Skeletal muscle tissue (tissue), 4 donors: ENCODE data around the gene SELENOP. TPM values are rescaled to one million over a fixed set of nuclear protein-coding genes. Genes with fewer than 3 reads are reported as not detected.

Source experiments
- H3K27ac ChIP-seq: one replicate; pipeline ENCODE4 v1.7.0; 2013; ENCODE audit warnings: mild to moderate bottlenecking, low read depth, low read length, inconsistent platforms
- H3K27me3 ChIP-seq, 3 donors: one replicate each; pipeline ENCODE4 v1.7.0; 2013; ENCODE audit warnings: low read length in 3 of 3; ENCODE audit not compliant: control insufficient read depth in 3 of 3, insufficient read depth in 3 of 3
- H3K36me3 ChIP-seq, 3 donors: one replicate each; pipeline ENCODE4 v1.7.0; 2013; ENCODE audit warnings: low read length in 3 of 3; ENCODE audit not compliant: control insufficient read depth in 3 of 3, insufficient read depth in 3 of 3
- H3K4me1 ChIP-seq, 3 donors: one replicate each; pipeline ENCODE4 v1.7.0; 2013; ENCODE audit warnings: low read length in 3 of 3, mild to moderate bottlenecking in 3 of 3; ENCODE audit not compliant: control insufficient read depth in 3 of 3, insufficient read depth in 3 of 3
- H3K4me3 ChIP-seq, 3 donors: one replicate each; pipeline ENCODE4 v1.7.0; 2013; ENCODE audit warnings: low read length in 3 of 3
- H3K9ac ChIP-seq, 3 donors: one replicate each; pipeline ENCODE4 v1.7.0; 2013; ENCODE audit warnings: low read length in 3 of 3, mild to moderate bottlenecking in 3 of 3, moderate library complexity in 2 of 3, low read depth in 1 of 3
- H3K9me3 ChIP-seq, 3 donors: one replicate each; pipeline ENCODE4 v1.7.0; 2013; ENCODE audit warnings: low read length in 3 of 3; ENCODE audit not compliant: control insufficient read depth in 3 of 3
- total RNA-seq: library from RNA; depleted of rRNA; stranded (reverse); fragments of >200 nt; gene quantifications from one replicate; pipeline ENCODE4 v1.2.3, GENCODE V29; 2014
- donor health status: Osteomylitis.

The SELENOP gene, protein sequence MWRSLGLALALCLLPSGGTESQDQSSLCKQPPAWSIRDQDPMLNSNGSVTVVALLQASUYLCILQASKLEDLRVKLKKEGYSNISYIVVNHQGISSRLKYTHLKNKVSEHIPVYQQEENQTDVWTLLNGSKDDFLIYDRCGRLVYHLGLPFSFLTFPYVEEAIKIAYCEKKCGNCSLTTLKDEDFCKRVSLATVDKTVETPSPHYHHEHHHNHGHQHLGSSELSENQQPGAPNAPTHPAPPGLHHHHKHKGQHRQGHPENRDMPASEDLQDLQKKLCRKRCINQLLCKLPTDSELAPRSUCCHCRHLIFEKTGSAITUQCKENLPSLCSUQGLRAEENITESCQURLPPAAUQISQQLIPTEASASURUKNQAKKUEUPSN
- 179 TPM for total RNA-seq

DNA sequence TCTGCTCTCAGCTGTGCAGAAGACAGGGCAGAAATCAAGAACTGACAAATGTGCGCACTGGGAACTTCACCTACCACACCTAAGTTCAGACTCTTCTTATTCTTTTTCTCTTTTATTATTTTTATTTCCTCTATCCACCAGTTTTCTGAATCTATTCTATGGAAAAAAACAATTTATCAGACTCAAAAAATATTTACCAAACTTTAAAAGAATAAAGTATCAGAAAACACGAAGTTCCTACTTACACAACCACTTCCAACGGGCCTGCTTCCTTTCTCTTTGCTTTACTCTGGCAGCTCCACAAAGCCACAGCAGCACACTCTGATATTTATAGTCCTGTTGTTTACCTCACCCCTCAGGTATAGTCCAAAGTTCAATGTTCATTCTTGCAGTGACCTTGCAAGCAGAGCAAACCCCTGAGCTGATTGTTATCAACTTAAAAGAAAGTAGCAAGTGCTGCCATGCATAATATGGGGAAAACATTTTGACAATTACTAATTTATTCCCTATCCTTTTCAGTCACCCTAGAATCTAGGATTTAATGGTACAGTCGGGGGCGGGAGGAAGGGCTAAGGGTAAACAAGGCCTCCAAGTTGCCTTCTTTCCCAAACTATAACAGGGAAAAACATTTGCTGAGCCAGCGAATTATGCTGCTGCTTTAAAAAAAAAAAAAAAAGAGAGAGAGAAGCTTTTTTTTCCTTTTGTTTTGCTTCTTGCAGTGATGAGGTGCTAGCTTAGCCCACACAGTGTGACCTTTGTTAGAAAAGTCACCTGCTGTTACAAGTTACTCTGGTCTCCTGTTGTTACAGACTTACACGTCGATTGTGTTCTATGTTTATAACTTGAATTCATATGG lies at the start of gene SELENOP:
TSS of gene SELENOP (minus strand) at position 302 of the 856 bp plus-strand sequence. CDS start 3,539 bp downstream, outside the sequence.
- H3K27ac ChIP-seq = peak within 1 kb of the TSS; percentile 97
- no peaks in the 10 kb centered on the region for H3K27me3 ChIP-seq
- H3K4me1 ChIP-seq = peaks cover 7 to 28% (median 24%) of the 10 kb centered on the region in 3 donors
- peak within 1 kb of the TSS; percentile 77 to 94 (median 82) for H3K9ac ChIP-seq
- H3K36me3 ChIP-seq = peaks cover 2 to 11% (median 6%) of the 10 kb centered on the region in 3 donors
- H3K9me3 ChIP-seq = no peaks in the 10 kb centered on the region
- H3K4me3 ChIP-seq = peak within 1 kb of the TSS; percentile 70 to 98 (median 79)

DNA sequence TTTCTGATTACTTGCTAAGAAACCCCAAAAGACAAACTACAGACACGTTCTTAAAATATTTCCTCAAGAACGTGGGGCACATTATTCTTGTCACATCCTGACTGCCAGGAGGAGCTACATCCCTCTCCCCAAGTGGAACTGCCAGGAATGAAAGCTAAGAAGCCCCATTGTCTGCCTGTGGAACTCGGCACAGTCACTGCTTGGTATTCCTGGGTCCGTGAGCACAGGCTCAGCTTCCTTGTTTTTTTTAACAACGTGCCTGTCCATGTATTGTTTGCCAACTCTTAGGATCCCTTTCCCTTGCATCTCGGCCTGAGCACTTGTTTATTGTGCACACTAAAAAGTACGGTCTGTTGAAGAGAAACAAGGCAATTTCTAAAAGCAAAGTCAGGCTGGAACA lies 47.0 kb upstream of the SELENOP start:
- H3K4me3 ChIP-seq = peak overlapping the region in 2 of 3 donors; percentile 28 to 31

DNA sequence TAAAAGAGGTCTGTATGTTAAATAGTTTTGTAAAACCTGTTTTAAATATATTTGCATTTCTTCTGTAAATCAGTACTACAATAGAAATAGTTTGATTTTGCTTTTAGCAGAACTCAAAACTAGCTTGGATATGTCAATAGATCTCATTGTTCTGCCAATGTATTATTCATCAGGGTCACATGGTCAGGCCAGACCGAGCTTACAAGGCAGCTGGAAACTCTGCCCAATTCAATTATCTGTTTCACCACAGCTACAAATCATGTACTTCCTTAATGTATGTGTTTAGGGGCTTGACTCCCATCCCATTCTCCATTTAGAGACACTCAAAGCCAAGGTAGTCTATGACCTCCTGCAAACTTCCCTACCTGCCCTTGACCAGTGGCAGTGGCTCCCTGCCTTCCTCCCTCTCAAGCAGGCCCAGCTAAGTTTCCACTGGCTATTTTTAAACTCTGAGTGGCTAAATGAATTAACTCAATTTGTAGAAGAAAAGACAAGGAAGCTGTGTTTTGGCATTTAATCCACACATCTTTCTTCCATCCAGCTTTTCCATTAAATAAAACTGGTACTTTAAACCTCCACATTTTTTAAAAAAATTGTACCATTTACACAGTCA lies 46.4 kb upstream of the SELENOP start:
- Histone ChIP-seq H3K4me3 (peak overlapping the region in 1 of 3 donors; percentile 22), H3K9ac (peak overlapping the region in 1 of 3 donors; percentile 29)

More for the DNA sequence above, 47.0 kb upstream of the SELENOP start:
- Histone ChIP-seq H3K9ac (peak overlapping the region in 2 of 3 donors; percentile 14 to 29), H3K27me3 (no peaks in the 10 kb centered on the region), H3K36me3 (no peaks in the 10 kb centered on the region), H3K4me1 (peaks cover 3 to 10% (median 8%) of the 10 kb centered on the region in 3 donors), H3K9me3 (no peaks in the 10 kb centered on the region), H3K27ac (peak overlapping the region; percentile 21)

DNA sequence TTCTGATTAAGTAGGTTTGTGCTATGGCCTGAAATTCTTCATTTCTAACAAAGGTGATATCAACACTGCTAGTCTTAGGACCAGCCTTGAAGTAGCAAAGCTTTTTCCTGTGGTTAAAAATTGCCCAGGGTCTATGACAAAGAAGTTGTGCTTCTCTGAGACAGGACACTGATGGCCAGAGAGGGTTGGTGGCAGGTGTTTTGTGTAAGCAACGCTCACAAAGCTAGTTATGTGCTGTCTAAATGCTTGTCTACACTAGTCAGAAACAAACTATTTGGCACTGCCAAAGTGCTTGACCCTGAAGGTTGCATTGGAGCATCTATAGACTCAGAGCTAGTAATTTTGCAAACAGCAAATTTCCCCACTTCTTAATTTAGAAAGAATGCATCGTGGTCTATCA lies 44.1 kb upstream of the SELENOP start:
- no peak overlapping the region for H3K4me3 ChIP-seq
- H3K9ac ChIP-seq = no peak overlapping the region
- H3K27me3 ChIP-seq = no peaks in the 10 kb centered on the region
- H3K9me3 ChIP-seq = no peaks in the 10 kb centered on the region
- peaks cover 3 to 10% (median 8%) of the 10 kb centered on the region in 3 donors for H3K4me1 ChIP-seq
- H3K27ac ChIP-seq = no peak overlapping the region
- H3K36me3 ChIP-seq = no peaks in the 10 kb centered on the region

More for the DNA sequence above, 46.4 kb upstream of the SELENOP start:
- Histone ChIP-seq H3K9me3 (no peaks in the 10 kb centered on the region), H3K27ac (peak overlapping the region; percentile 21), H3K27me3 (no peaks in the 10 kb centered on the region), H3K4me1 (peaks cover 3 to 10% (median 8%) of the 10 kb centered on the region in 3 donors), H3K36me3 (no peaks in the 10 kb centered on the region)

DNA sequence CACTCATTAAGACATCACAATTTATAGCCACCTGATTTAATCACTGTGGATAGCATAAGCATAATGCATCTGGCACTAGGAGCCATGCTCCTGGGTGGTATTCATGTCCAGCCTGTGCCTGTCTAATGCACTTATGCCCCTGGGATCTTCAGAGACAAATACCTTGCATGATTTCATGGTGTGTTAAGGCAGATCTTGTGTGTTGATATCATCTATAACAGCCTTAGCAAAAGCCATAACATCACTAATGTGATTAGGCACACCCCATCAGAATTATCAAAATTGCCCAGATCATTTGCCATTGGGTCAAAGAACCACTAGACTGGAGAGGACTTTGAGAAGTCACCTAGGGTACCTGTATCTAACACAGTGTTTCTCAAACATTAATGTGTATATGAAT lies 43.7 kb upstream of the SELENOP start:
- no peaks in the 10 kb centered on the region for H3K9me3 ChIP-seq
- no peaks in the 10 kb centered on the region for H3K27me3 ChIP-seq
- H3K27ac ChIP-seq = no peak overlapping the region
- no peak overlapping the region for H3K4me3 ChIP-seq
- H3K36me3 ChIP-seq = no peaks in the 10 kb centered on the region
- H3K9ac ChIP-seq = no peak overlapping the region
- peaks cover 3 to 10% (median 8%) of the 10 kb centered on the region in 3 donors for H3K4me1 ChIP-seq

DNA sequence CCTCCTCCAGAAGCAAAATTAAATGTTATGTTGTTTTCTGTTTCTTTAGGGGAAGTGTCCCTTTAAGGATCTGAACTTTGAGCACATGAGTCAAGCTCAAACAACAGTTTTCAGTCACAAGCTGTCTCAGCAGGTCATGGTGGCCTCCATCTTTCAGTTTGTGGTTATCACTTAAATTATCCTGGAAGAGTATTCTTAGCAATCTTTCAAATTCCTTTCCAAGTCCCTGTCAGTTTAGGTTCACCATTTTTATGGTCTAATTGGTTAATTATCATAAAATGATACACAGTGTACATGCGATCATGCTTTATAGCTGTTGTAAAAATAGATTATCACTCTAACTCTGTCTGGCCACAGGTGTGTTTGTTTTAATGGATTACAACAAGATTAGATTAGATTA lies 43.1 kb upstream of the SELENOP start:
- Histone ChIP-seq H3K36me3 (no peaks in the 10 kb centered on the region), H3K9ac (no peak overlapping the region), H3K4me1 (peaks cover 3 to 10% (median 8%) of the 10 kb centered on the region in 3 donors), H3K9me3 (no peaks in the 10 kb centered on the region), H3K27ac (no peak overlapping the region), H3K4me3 (no peak overlapping the region), H3K27me3 (no peaks in the 10 kb centered on the region)

DNA sequence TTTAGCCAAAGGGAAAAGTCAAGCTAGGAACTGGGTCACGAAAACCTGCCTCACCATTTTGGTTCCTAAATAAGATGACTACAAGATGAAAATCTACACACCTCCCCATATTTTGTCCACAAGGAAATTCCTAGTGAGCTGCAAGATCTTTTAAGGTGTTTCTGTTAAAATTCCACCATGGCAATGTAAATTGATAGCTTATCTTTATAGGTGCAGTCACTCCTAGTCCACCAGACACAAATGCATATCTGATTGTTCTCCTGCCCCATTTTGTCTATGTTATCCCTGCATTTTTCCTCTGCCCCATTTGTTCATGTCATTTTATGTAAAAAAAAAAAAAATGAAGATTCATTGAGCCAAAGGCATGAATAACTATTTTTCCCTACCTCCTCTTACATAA lies 41.1 kb upstream of the SELENOP start:
- H3K9ac ChIP-seq = no peak overlapping the region
- H3K27me3 ChIP-seq = no peaks in the 10 kb centered on the region
- no peaks in the 10 kb centered on the region for H3K9me3 ChIP-seq
- no peak overlapping the region for H3K4me3 ChIP-seq
- H3K36me3 ChIP-seq = no peaks in the 10 kb centered on the region
- peaks cover 0 to 2% (median 0%) of the 10 kb centered on the region in 3 donors for H3K4me1 ChIP-seq
- H3K27ac ChIP-seq = no peak overlapping the region

DNA sequence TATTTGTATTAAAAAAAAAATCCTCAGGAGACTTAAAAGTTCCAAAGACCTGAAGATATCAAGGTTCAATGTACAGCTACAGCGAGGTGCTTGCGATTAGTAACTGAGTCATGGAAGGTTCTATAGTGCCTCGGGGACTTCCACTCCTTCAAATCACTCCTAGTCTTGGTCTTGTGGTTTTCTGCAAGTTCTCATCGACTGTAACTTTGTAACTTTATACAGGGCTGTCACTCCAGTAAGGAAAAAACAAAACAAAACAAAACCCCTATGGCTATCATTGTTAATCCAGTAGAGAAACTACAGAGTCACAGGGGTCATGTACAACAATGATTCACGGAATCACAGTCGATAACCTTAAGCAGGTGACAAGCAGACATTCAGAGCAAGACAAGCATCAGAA lies 39.8 kb upstream of the SELENOP start:
- Histone ChIP-seq H3K27ac (no peak overlapping the region), H3K36me3 (no peaks in the 10 kb centered on the region), H3K27me3 (no peaks in the 10 kb centered on the region), H3K9me3 (no peaks in the 10 kb centered on the region), H3K4me3 (no peak overlapping the region), H3K4me1 (no peaks in the 10 kb centered on the region), H3K9ac (no peak overlapping the region)

DNA sequence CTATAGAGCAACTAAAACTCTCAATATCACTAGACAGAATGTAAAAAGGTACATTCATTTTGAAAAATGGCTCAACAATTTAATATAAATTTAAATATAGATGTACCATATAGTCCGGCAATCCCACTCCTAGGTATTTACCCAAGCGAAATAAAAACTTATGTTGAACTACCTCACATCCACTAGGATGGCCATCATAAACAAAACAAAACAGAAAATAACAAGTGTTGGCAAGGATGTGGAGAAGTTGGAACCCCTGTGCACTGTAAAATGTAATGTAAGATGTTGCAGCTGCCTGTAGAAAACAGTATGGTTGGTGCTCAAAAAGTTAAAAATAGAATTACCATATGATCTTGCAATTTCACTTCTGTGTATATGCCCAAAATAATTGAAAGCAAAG lies 36.9 kb upstream of the SELENOP start:
- Histone ChIP-seq H3K4me1 (peaks cover 0 to 3% (median 0%) of the 10 kb centered on the region in 3 donors), H3K36me3 (no peaks in the 10 kb centered on the region), H3K9ac (no peak overlapping the region), H3K4me3 (no peak overlapping the region), H3K9me3 (no peaks in the 10 kb centered on the region), H3K27ac (no peak overlapping the region), H3K27me3 (no peaks in the 10 kb centered on the region)
